DLD1 (cell line): ENCODE data around the gene DSG4.

Experiments
- in situ Hi-C: cut with HindIII; loops from 2 replicates; pipeline ENCODE4 v1.10.0; 2017; ENCODE audit warnings: low sequenced_read_pairs

Gene DSG4

DNA sequence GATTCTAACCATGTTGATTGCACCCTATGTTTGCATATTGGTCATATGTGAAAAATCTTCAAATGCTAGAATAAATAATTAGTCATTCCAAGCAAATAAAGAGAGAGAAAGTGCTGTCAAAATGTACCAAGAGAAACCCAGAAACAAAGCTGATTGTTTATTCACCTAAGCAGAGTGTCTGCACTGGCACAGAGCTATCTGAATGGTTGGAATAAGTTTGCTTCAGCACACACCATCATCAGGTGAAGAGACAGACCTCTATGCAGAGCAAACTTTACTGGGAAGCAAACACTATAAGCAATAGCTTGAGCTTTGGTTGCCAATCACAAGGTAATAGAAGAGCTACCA lies 25.4 kb downstream of the DSG4 start:
- in situ Hi-C loops = no loop called here

DNA sequence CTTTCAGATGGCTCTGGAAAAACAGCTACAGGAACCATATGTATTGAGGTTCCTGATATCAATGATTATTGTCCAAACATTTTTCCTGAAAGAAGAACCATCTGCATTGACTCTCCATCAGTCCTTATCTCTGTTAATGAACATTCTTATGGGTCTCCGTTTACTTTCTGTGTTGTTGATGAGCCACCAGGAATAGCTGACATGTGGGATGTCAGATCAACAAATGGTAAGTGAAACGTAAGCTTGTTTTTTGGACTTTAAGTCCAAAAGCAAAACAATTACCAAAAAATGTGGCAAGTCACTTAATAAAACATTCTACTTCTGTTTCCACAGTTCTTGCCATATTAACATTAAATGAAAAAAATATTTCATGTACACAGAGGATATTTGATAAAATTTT lies 26.8 kb downstream of the DSG4 start:
- in situ Hi-C loops = no loop called here

DNA sequence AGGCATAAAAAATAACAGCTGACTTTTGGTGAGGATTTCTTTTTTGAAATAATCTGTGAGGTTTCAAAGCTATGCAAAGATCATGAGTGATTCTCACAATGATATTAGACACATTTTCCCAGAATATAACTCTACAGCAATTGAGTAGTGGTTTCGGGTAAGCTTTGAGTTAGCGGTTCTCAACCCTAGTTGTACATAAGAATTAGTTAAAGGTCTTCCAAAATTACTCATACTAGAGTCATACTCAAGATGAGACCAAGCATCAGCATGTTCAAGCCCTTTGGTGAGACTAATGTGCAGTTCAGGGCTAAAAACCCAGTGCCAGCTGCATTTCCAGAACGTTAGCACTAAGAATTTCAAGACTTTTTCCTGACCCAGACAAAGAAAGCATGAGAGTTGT lies 31.1 kb downstream of the DSG4 start:
- in situ Hi-C loops = no loop called here

- in situ Hi-C loops = no loop called here
Measured at GRCh38 chr18:31409276-31409675, 32.7 kb downstream of the DSG4 start.

DNA sequence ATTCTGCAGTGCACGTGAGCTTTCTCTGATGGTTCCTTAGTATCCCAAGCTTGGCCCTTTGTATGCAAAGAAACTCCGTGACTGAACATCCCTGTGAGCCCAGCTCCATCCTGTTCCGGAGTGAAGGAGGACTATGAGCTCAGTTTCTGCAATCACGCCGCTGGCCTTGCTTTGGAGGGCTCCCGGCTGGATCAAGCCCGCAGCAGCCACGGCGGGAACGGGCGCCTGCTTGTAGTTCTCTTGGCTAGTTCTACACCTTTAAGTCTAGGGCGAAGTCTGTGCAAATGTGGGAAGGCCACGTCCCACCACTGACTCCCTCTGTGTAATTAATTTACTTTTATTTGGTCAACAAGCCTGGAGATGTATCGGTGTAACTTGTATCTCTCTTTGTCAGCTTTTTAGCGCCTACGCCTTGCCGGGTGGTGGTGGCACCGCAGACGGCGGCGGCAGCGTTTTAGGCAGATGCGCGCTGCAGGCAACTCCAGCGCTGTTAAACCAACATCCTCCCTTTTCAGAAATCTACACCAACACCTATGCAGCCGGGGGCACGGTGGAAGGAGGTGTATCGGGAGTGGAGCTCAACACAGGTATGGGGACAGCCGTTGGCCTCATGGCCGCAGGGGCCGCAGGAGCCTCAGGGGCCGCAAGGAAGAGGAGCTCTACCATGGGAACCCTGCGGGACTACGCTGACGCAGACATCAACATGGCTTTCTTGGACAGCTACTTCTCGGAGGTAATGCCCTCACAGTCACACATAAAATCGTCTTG lies 34.3 kb downstream of the DSG4 start:
- in situ Hi-C loops = no loop called here

DNA sequence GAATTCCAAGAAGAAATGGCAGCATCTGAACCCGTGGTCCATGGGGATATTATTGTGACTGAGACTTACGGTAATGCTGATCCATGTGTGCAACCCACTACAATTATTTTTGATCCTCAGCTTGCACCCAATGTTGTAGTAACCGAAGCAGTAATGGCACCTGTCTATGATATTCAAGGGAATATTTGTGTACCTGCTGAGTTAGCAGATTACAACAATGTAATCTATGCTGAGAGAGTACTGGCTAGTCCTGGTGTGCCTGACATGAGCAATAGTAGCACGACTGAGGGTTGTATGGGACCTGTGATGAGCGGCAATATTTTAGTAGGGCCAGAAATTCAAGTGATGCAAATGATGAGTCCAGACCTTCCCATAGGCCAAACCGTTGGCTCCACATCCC lies 36.6 kb downstream of the DSG4 start:
- in situ Hi-C loops = no loop called here

- in situ Hi-C loops = no loop called here
Measured at GRCh38 chr18:31417850-31418249, 41.3 kb downstream of the DSG4 start.

GRCh38 chr18:31419457-31419932 lies 42.9 kb downstream of the DSG4 start:
- in situ Hi-C loops = no loop called here

DNA sequence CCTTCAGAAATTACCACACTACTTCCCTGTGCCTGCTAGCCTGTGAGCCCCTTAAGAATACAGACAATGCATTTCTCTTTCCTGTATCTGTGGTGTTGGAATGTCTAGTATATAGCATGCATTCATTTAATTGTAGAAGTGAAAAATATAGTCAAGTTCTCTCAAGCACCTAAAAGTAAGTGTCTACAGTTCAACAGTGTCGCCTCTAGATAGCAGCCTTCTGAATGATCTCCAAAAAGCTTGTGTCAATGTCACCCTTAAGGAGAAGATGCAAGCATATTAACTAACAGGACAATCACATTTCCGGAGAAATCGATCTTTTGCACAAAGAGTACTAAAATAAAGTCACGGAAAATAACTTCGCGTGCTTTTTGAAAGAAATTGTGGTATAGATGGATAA lies 43.5 kb downstream of the DSG4 start:
- in situ Hi-C loops = no loop called here

DNA sequence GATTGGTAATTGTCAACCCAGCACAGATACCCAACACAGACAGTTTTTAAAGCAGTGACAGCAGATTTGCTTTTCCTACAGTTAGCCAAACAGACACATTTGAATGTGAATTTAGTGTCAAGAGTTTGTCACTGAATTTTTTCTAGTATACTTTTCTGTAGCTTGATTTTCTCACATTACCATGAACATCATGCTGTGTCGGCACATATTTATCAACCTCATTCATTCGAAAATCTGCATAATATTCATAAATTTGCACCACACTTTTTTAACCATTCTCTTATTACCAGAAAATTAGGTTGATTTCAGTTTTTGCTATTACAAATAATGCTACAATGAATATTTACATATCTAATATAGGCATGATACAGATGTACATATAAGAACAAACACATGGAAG lies 43.9 kb downstream of the DSG4 start:
- in situ Hi-C loops = no loop called here

- in situ Hi-C loops = no loop called here
Measured at GRCh38 chr18:31424383-31424988, 47.9 kb downstream of the DSG4 start.

DNA sequence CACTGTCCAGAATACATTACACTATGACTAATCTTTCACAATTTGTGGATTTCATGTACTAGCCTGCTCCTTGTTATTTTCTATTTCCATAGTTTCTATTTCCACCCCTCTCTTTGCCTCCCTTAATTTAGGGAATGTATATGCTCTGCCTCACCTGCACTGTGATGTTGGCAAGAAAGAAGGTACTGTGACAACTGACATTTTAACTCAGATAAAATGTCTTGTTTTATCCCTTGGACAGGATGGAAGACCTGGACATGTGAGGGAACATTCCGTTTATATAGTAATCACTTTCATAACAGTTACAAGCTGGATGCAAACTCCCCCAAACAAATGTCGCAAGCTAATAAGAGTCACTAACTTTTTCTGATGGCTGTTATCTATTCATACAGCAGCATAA lies 49.4 kb downstream of the DSG4 start:
- in situ Hi-C loops = no loop called here

DNA sequence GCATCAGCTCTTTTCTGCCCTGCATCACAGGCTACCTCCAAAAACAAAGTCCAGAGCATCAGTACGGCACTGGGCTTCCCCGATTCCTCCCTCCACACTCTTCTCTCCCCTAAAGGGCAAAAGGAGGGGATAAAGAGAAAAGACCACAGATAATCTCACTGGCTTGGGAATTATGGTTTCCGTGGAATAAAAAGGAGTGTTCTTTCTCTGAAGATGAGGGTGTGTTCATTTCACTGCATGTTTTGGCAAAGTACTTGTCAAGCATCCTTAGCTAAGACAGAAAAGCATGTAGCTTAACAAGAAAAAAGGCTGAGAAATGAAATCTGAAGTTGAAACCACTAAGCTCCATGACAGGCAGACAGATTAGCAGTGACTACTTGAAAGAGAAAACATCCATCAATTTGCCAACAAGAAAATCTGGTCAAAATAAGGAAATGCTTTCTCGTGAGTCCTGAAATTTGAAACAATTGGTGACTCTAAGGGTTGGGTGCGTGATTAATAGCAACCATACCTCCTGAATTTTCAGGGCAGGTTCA lies 50.4 kb downstream of the DSG4 start:
- in situ Hi-C loops = no loop called here

DNA sequence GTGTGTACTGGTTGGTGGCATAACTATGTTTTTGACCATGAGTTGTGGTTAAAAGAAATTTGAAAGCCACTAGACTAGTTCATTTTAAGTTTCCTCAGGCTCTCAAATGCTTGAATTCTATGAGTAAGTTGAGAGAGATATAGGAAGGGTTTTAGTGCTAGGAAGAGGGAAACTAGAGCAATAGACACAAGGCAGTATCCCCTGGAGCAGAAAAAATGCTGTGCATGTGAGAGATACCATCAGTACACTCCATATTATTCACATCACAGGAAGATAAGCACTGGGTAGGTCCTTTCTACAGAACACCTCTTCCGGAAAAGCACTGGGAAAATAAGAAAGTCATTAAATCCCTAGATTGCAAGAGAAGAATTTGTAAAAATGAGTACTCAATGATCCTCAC lies 51.6 kb downstream of the DSG4 start:
- in situ Hi-C loops = no loop called here

GRCh38 chr18:31429623-31430022 lies 53.0 kb downstream of the DSG4 start:
- in situ Hi-C loops = no loop called here

GRCh38 chr18:31430072-31430471 lies 53.5 kb downstream of the DSG4 start:
- in situ Hi-C loops = no loop called here

GRCh38 chr18:31430554-31430953 lies 54.0 kb downstream of the DSG4 start:
- in situ Hi-C loops = no loop called here

- in situ Hi-C loops = no loop called here
Measured at GRCh38 chr18:31432316-31432715, 55.7 kb downstream of the DSG4 start.

DNA sequence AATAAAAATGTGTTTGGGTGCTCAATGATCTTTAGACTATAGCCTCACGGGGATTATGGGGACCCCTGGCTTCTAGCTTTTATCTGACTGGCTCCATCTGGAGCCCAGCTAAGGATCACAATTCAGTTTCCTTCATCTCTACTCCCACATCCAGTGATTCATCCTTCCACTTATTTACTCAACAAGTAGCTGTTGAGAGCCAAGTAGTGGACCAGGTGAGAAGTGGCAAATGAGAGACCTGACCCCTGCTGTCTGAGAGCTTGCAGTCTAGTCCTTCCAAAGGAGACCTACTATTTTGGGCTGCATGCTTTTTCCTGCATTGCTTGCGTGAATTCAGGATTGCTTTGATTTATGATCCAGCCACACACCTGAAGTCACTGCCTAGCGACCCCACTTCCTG lies 60.2 kb downstream of the DSG4 start:
- in situ Hi-C loops = no loop called here

DNA sequence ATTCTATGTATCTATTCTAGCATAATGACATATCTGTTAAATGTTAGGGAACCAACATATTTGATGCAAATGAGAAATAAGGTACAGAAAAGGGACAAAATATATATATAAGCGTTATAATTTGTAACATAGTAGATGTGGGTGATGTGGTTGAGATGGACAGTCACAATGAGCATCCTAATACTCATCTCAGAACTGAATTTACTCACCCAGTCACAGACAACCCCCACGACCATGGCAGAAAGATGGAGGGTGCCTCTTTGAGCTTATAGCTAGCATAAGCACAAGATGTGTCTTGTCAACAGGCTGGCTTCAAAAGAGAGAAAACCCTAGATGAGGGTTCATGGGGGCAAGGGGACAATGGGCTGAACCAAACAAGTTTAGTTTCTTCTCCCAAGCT lies 61.8 kb downstream of the DSG4 start:
- in situ Hi-C loops = no loop called here

DNA sequence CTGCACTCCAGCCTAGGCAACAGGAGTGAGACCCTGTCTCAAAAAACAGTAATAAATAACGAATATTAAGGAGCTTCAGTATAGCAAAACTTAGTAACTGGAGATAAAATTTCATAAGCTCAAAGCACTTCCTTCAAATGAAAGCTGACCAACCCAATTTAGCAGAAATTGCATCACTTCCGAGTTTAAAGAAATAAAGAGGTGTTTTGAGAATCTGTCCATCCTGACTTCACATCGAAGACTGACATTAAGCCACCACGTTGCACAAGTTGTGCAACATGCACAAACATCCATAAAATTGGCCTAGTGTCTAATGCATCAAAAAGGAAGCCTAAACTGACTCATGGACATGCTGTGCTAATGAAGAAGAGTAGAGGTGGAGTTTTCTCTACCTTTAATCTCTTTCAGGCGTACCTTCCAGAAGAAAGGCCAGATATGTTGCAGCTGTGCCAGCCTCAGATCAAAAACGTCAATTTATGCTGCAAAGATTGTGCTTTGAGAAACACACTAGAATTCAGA lies 63.3 kb downstream of the DSG4 start:
- in situ Hi-C loops = no loop called here

GRCh38 chr18:31440787-31441186 lies 64.2 kb downstream of the DSG4 start:
- in situ Hi-C loops = no loop called here
